Progenitor cell of endocrine pancreas (in vitro differentiated cells): ENCODE measurements around the gene ACD. TPM values are rescaled to one million over a fixed set of nuclear protein-coding genes. Genes with fewer than 3 reads are reported as not detected.
"Not testable (repeated sequence)": the region's sequence is repeated elsewhere in the genome, so short reads cannot be mapped to it uniquely, and the experiment has no call there.

Source experiments
- DNase-seq: peaks from one replicate; pipeline ENCODE4 v3.0.0; 2021; ENCODE audit warnings: low spot score; ENCODE audit not compliant: unreplicated experiment
- H3K27ac Mint-ChIP-seq: 2 replicates; pipeline ENCODE4 v1.8.0; 2021; ENCODE audit warnings: mild to moderate bottlenecking, moderate library complexity, mixed read lengths
- H3K27me3 Mint-ChIP-seq: 2 replicates; pipeline ENCODE4 v1.8.0; 2021; ENCODE audit warnings: mixed read lengths
- H3K36me3 Mint-ChIP-seq: 2 replicates; pipeline ENCODE4 v1.8.0; 2022; ENCODE audit warnings: mixed read lengths; ENCODE audit not compliant: insufficient read depth
- H3K4me1 Mint-ChIP-seq: 2 replicates; pipeline ENCODE4 v1.8.0; 2021; ENCODE audit warnings: low read depth, mixed read lengths
- H3K4me3 Mint-ChIP-seq: 2 replicates; pipeline ENCODE4 v1.8.0; 2021; ENCODE audit warnings: low read depth, mild to moderate bottlenecking, moderate library complexity, mixed read lengths
- H3K9me3 Mint-ChIP-seq: 2 replicates; pipeline ENCODE4 v1.8.0; 2021; ENCODE audit warnings: low read depth, mixed read lengths
- total RNA-seq: library from RNA; stranded (reverse); gene quantifications from 2 replicates; pipeline ENCODE4 v1.2.1, GENCODE V29; 2021
- TF ChIP-seq, protein P1 (sequence below): fragments of 200-600 bp; sonication (generic); IDR thresholded peaks from one replicate; pipeline ENCODE4 v1.5.0; 2021; ENCODE audit warnings: antibody characterized with exemption, mild to moderate bottlenecking; ENCODE audit not compliant: unreplicated experiment

ACD gene
- total RNA-seq, 1 donor from 2014 or later, result 32.7 TPM

DNA sequence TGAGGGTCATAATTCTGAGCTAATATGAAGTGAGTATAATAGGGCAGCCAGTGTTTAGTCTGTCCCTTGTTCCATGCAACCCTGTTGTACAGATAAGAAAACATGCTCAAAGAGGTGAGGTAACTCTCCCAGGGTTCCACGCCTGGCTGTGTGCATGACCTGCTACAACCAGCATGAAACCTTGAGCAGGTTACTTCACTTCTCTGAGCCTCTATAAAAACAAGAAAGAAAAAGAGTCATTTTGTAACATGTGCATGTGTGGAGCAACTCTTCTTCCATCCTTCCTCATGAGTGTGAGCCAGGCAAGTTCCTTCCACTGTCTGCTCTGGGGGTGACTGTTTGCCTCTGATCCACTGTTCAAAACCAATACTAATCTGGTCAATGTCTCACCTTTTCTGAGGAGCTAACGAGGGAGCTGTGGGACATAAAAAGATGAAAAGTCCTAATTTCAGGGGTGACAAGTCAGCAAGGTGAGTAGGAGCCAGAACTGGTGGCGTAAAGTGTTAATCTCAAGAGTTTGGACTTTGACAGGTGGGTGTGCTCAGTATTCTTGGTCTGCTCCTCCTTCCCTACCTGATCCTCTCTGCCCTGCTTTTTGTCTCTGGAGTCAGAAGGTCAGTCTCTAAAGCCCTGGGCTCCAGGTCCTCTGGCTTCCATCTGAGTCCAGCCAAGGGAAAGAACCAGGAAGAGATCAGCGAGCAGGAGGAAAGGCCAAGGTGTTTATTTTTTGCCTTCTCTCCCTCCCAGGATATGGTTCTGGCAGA, 37.5 kb upstream of the ACD start:
- Mint-ChIP-seq H3K27me3 (no peaks in the 10 kb centered on the region), H3K9me3 (no peaks in the 10 kb centered on the region), H3K4me1 (no peaks in the 10 kb centered on the region), H3K4me3 (no peak overlapping the region), H3K27ac (no peak overlapping the region), H3K36me3 (peaks cover 4% of the 10 kb centered on the region)
- no peak for DNase-seq
- TF ChIP-seq, protein P1, sequence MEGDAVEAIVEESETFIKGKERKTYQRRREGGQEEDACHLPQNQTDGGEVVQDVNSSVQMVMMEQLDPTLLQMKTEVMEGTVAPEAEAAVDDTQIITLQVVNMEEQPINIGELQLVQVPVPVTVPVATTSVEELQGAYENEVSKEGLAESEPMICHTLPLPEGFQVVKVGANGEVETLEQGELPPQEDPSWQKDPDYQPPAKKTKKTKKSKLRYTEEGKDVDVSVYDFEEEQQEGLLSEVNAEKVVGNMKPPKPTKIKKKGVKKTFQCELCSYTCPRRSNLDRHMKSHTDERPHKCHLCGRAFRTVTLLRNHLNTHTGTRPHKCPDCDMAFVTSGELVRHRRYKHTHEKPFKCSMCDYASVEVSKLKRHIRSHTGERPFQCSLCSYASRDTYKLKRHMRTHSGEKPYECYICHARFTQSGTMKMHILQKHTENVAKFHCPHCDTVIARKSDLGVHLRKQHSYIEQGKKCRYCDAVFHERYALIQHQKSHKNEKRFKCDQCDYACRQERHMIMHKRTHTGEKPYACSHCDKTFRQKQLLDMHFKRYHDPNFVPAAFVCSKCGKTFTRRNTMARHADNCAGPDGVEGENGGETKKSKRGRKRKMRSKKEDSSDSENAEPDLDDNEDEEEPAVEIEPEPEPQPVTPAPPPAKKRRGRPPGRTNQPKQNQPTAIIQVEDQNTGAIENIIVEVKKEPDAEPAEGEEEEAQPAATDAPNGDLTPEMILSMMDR, result no peak

DNA sequence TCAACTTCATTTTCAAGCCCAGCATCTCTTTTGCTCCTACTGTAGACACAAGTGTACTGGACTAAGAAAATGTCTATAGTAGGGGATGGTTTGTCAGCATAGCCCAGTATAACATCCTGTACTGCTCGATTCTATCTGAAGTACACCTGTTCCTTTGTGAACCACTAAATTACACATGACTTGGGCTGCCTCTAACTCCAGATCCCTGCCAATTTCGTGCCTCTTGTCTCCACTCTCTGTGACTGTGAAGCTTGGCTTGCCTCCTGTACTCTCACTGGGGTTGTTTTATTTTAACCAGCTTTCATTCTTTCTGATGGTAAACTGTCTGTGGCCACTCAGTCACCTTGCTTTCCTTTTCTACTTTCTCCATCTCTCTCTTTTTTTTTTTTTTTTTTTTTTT, 34.6 kb upstream of the ACD start:
- H3K4me3 Mint-ChIP-seq, result no peak overlapping the region
- TF ChIP-seq, protein P1, result no peak
- H3K9me3 Mint-ChIP-seq, result no peaks in the 10 kb centered on the region
- H3K4me1 Mint-ChIP-seq, result no peaks in the 10 kb centered on the region
- H3K36me3 Mint-ChIP-seq, result peaks cover 7% of the 10 kb centered on the region
- DNase-seq, result no peak
- no peak overlapping the region for H3K27ac Mint-ChIP-seq
- no peaks in the 10 kb centered on the region for H3K27me3 Mint-ChIP-seq

GRCh38 chr16:67693517-67694285, 33.6 kb upstream of the ACD start:
- DNase-seq, H3K27me3 Mint-ChIP-seq, H3K27ac Mint-ChIP-seq, H3K9me3 Mint-ChIP-seq, H3K4me1 Mint-ChIP-seq, H3K36me3 Mint-ChIP-seq, H3K4me3 Mint-ChIP-seq: not testable (repeated sequence)

DNA sequence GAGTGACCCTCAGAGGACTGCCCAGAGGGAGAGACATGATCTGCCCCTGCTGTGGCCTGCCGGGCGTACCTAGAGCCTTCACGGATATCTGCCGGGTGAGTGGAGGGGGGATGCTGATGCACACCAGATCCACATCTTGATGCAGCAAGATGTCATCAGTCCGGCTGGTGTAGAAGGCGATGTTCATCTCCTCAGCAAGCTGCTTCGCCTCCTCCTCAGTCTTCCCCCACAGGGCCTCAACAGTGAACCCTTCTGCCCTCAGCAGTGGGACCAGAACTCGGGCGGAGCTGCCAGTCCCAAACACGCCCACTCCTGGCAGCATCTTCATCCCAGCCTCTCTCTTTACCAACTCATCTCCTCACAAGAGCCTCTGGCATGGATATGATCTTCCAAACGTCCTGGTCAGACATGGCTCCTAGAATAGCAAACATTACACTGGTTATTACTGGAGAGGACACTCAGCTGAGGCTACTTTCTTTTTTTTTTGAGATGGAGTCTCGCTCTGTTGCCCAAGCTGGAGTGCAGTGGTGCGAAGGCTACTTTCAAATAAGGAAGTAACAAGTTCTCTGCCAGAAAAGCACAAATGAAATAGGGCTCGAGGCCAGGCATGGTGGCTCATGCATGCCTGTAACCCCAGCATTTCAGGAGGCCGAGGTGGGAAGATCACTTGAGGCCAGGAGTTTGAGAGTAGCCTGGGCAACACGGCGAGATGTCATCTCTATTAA, 25.5 kb upstream of the ACD start:
- Mint-ChIP-seq H3K27me3 (no peaks in the 10 kb centered on the region), H3K9me3 (no peaks in the 10 kb centered on the region), H3K4me3 (no peak overlapping the region), H3K27ac (no peak overlapping the region), H3K36me3 (peaks cover 9% of the 10 kb centered on the region), H3K4me1 (no peaks in the 10 kb centered on the region)
- no peak for DNase-seq
- TF ChIP-seq, protein P1, result no peak

GRCh38 chr16:67683767-67684166, 23.7 kb upstream of the ACD start:
- peaks cover 9% of the 10 kb centered on the region for H3K36me3 Mint-ChIP-seq
- TF ChIP-seq, protein P1, result no peak
- H3K27me3 Mint-ChIP-seq, result no peaks in the 10 kb centered on the region
- no peak overlapping the region for H3K27ac Mint-ChIP-seq
- no peaks in the 10 kb centered on the region for H3K4me1 Mint-ChIP-seq
- no peaks in the 10 kb centered on the region for H3K9me3 Mint-ChIP-seq
- H3K4me3 Mint-ChIP-seq, result no peak overlapping the region
- no peak for DNase-seq
